Liver (tissue), 9 donors: ENCODE data around the gene GLOD5. TPM values are rescaled to one million over a fixed set of nuclear protein-coding genes. Genes with fewer than 3 reads are reported as not detected.

Experiments
- DNase-seq: peaks from one replicate; pipeline ENCODE4 v3.0.0-alpha.2; 2017; ENCODE audit warnings: low spot score
- H3K27ac ChIP-seq, 2 donors: one replicate each; pipeline ENCODE4 v1.7.0; 2013; ENCODE audit warnings: inconsistent platforms in 2 of 2, low read length in 2 of 2, control low read depth in 1 of 2, low read depth in 1 of 2, mild to moderate bottlenecking in 1 of 2
- H3K27me3 ChIP-seq, 4 donors: one replicate each; pipeline versions ENCODE4 v1.6.1 to v1.7.0; 2013; ENCODE audit warnings: low read length in 3 of 4, inconsistent platforms in 1 of 4, mild to moderate bottlenecking in 1 of 4, moderate library complexity in 1 of 4; ENCODE audit not compliant: control insufficient read depth in 4 of 4, insufficient read depth in 4 of 4
- H3K36me3 ChIP-seq, 4 donors: one replicate each; pipeline versions ENCODE4 v1.6.1 to v1.7.0; 2013; ENCODE audit warnings: low read length in 3 of 4, mild to moderate bottlenecking in 3 of 4, low read depth in 1 of 4, moderate library complexity in 1 of 4; ENCODE audit not compliant: control insufficient read depth in 4 of 4, insufficient read depth in 3 of 4
- H3K4me1 ChIP-seq, 4 donors: one replicate each; pipeline versions ENCODE4 v1.6.1 to v1.7.0; 2013; ENCODE audit warnings: low read length in 3 of 4, mild to moderate bottlenecking in 3 of 4, moderate library complexity in 1 of 4; ENCODE audit not compliant: control insufficient read depth in 4 of 4, insufficient read depth in 4 of 4
- H3K4me3 ChIP-seq, 3 donors: one replicate each; pipeline versions ENCODE4 v1.6.1 to v1.7.0; 2013; ENCODE audit warnings: low read length in 3 of 3, control low read depth in 1 of 3, low read depth in 1 of 3, mild to moderate bottlenecking in 1 of 3
- H3K9ac ChIP-seq, 2 donors: one replicate each; pipeline ENCODE4 v1.7.0; 2013; ENCODE audit warnings: low read length in 2 of 2, mild to moderate bottlenecking in 2 of 2, moderate library complexity in 2 of 2, control low read depth in 1 of 2, low read depth in 1 of 2
- H3K9me3 ChIP-seq, 4 donors: one replicate each; pipeline versions ENCODE4 v1.6.1 to v1.7.0; 2013; ENCODE audit warnings: low read length in 3 of 4; ENCODE audit not compliant: control insufficient read depth in 4 of 4
- EGR1 ChIP-seq, 2 donors: IDR thresholded peaks; 2 replicates each; pipeline ENCODE4 v1.6.1; 2016 to 2018; ENCODE audit warnings: antibody characterized with exemption in 2 of 2, low read depth in 2 of 2
- FOXA1 ChIP-seq: IDR thresholded peaks from 2 replicates; pipeline ENCODE4 v1.6.1; 2016; ENCODE audit warnings: antibody characterized with exemption
- FOXA2 ChIP-seq: IDR thresholded peaks from 2 replicates; pipeline ENCODE4 v1.6.1; 2016; ENCODE audit warnings: antibody characterized with exemption
- GABPA ChIP-seq, 2 donors: IDR thresholded peaks in 1 of 2; conservative IDR thresholded peaks in 1 of 2; 2 replicates each; pipeline ENCODE4 v1.6.1; 2016; ENCODE audit warnings: antibody characterized with exemption in 2 of 2, mild to moderate bottlenecking in 1 of 2, moderate library complexity in 1 of 2
- HNF4A ChIP-seq, 2 donors: conservative IDR thresholded peaks; 2 replicates each; pipeline ENCODE4 v1.6.1; 2016; ENCODE audit warnings: antibody characterized with exemption in 2 of 2, mild to moderate bottlenecking in 2 of 2
- HNF4G ChIP-seq: IDR thresholded peaks from 2 replicates; pipeline ENCODE4 v1.6.1; 2016; ENCODE audit warnings: antibody characterized with exemption
- JUND ChIP-seq, 2 donors: IDR thresholded peaks; 2 replicates each; pipeline ENCODE4 v1.6.1; 2016; ENCODE audit warnings: antibody characterized with exemption in 2 of 2
- NR2F2 ChIP-seq: IDR thresholded peaks from 2 replicates; pipeline ENCODE4 v1.6.1; 2016; ENCODE audit warnings: antibody characterized with exemption
- RAD21 ChIP-seq, 2 donors: IDR thresholded peaks; 2 replicates each; pipeline ENCODE4 v1.6.1; 2016; ENCODE audit warnings: antibody characterized with exemption in 2 of 2, mild to moderate bottlenecking in 2 of 2
- REST ChIP-seq: IDR thresholded peaks from 2 replicates; pipeline ENCODE4 v1.6.1; 2016; ENCODE audit warnings: antibody characterized with exemption, mild to moderate bottlenecking
- RXRA ChIP-seq, 2 donors: IDR thresholded peaks; 2 replicates each; pipeline ENCODE4 v1.6.1; 2017 to 2018; ENCODE audit warnings: antibody characterized with exemption in 2 of 2, mild to moderate bottlenecking in 1 of 2
- SP1 ChIP-seq: IDR thresholded peaks from 2 replicates; pipeline ENCODE4 v1.6.1; 2018; ENCODE audit warnings: antibody characterized with exemption, mild to moderate bottlenecking
- TAF1 ChIP-seq: conservative IDR thresholded peaks from 2 replicates; pipeline ENCODE4 v1.6.1; 2016; ENCODE audit warnings: antibody characterized with exemption, mild to moderate bottlenecking
- YY1 ChIP-seq: IDR thresholded peaks from 2 replicates; pipeline ENCODE4 v1.6.1; 2016; ENCODE audit warnings: antibody characterized with exemption, mild to moderate bottlenecking
- ZBTB33 ChIP-seq: IDR thresholded peaks from 2 replicates; pipeline ENCODE4 v1.6.1; 2016; ENCODE audit warnings: antibody characterized with exemption
- WGBS: extraction: QIAGEN DNeasy Blood & Tissue Kit; methylation state at CpG from one replicate; pipeline ENCODE4 v1.1.7; 2013; 5-methylcytosine and 5-hydroxymethylcytosine counted together
- polyA plus RNA-seq, 2 donors: library from polyadenylated mRNA; stranded (reverse) in 1 of 2; unstranded in 1 of 2; fragments of 200-250 nt in 1 of 2; fragments of >200 nt in 1 of 2; fragmentation: Nextera tagmentation in 1 of 2; extraction: Ambion mirVana in 1 of 2; gene quantifications; one replicate each; pipeline versions ENCODE4 v1.2.1 to v1.2.3, GENCODE V29; 2013 to 2015
- total RNA-seq, 2 donors: library from RNA; depleted of rRNA; stranded (reverse); fragments of >200 nt; gene quantifications; one replicate each; pipeline ENCODE4 v1.2.3, GENCODE V29; 2014
- TF ChIP-seq, protein P1 (sequence below): fragments of 150-350 bp; IDR thresholded peaks from 2 replicates; pipeline ENCODE4 v1.5.1; 2017; ENCODE audit warnings: improper control_type of control experiment, low read depth, low read length; ENCODE audit not compliant: missing input control
- TF ChIP-seq, protein P2 (sequence below): IDR thresholded peaks from 2 replicates; pipeline ENCODE4 v1.6.1; 2016; ENCODE audit warnings: antibody characterized with exemption
- TF ChIP-seq, protein P3 (sequence below): IDR thresholded peaks from 2 replicates; pipeline ENCODE4 v1.6.1; 2016; ENCODE audit warnings: antibody characterized with exemption
- donor health status: healthy.
- donor health status: healthy.
- donor health status: healthy.
- donor health status: healthy.
- donor health status: healthy.

GLOD5 gene
- total and polyA plus RNA-seq, 4 donors = 0.67 to 3.4 (median 2.1) TPM; not detected in 1

DNA sequence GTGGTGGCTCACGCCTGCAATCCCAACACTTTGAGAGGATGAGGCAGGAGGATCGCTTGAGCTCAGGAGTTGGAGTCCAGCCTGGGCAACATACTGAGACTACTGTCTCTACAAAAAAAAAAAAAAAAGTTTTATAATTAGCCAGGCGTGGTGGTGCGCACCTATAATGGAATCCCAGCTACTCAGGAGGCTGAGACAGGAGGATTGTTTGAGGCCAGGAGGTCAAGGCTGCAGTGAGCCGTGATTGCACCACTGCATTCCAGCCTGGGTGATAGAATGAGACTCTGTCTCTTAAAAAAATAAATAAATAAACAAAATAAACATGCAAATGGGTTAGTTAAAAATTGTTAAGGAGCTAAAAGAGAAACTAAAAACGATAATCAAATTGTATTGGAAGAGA is 7.7 kb downstream of the GLOD5 start:
- Histone ChIP-seq H3K9me3 (no peaks in the 10 kb centered on the region), H3K9ac (no peak overlapping the region), H3K4me3 (no peak overlapping the region), H3K36me3 (no peaks in the 10 kb centered on the region), H3K27ac (no peak overlapping the region), H3K4me1 (no peaks in the 10 kb centered on the region), H3K27me3 (no peaks in the 10 kb centered on the region)
- 91% methylated on average over 6 of the region's 6 CpGs for WGBS
- DNase-seq = no peak
- no peak for TF ChIP-seq JUND (IDR thresholded peaks at IDR 0.05)
- TF ChIP-seq FOXA2 = no peak
- no peak for TF ChIP-seq RAD21 (IDR thresholded peaks at IDR 0.05)
- TF ChIP-seq, protein P1, sequence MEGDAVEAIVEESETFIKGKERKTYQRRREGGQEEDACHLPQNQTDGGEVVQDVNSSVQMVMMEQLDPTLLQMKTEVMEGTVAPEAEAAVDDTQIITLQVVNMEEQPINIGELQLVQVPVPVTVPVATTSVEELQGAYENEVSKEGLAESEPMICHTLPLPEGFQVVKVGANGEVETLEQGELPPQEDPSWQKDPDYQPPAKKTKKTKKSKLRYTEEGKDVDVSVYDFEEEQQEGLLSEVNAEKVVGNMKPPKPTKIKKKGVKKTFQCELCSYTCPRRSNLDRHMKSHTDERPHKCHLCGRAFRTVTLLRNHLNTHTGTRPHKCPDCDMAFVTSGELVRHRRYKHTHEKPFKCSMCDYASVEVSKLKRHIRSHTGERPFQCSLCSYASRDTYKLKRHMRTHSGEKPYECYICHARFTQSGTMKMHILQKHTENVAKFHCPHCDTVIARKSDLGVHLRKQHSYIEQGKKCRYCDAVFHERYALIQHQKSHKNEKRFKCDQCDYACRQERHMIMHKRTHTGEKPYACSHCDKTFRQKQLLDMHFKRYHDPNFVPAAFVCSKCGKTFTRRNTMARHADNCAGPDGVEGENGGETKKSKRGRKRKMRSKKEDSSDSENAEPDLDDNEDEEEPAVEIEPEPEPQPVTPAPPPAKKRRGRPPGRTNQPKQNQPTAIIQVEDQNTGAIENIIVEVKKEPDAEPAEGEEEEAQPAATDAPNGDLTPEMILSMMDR = no peak
- no peak for TF ChIP-seq GABPA (IDR thresholded peaks at IDR 0.05 in 1 of 2, conservative IDR thresholded peaks at IDR 0.05 in 1 of 2)
- TF ChIP-seq, protein P2, sequence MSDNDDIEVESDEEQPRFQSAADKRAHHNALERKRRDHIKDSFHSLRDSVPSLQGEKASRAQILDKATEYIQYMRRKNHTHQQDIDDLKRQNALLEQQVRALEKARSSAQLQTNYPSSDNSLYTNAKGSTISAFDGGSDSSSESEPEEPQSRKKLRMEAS = no peak
- no peak for TF ChIP-seq REST
- TF ChIP-seq, protein P3, sequence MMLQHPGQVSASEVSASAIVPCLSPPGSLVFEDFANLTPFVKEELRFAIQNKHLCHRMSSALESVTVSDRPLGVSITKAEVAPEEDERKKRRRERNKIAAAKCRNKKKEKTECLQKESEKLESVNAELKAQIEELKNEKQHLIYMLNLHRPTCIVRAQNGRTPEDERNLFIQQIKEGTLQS = no peak
- no peak for TF ChIP-seq HNF4G
- no peak for TF ChIP-seq NR2F2
- no peak for TF ChIP-seq FOXA1
- TF ChIP-seq HNF4A (conservative IDR thresholded peaks at IDR 0.05) = no peak
- no peak for TF ChIP-seq EGR1 (IDR thresholded peaks at IDR 0.05; ENCODE audit: low read depth in 2 of 2)
- TF ChIP-seq ZBTB33 = no peak
- no peak for TF ChIP-seq YY1
- no peak for TF ChIP-seq RXRA (IDR thresholded peaks at IDR 0.05)
- no peak for TF ChIP-seq TAF1
- TF ChIP-seq SP1 = no peak
